ENCODE results near the gene ACSL3. TPM values are rescaled to one million over a fixed set of nuclear protein-coding genes. Genes with fewer than 3 reads are reported as not detected.

ACSL3 gene
- total RNA-seq, 1 experiment from 2014 or later = 100 TPM

DNA sequence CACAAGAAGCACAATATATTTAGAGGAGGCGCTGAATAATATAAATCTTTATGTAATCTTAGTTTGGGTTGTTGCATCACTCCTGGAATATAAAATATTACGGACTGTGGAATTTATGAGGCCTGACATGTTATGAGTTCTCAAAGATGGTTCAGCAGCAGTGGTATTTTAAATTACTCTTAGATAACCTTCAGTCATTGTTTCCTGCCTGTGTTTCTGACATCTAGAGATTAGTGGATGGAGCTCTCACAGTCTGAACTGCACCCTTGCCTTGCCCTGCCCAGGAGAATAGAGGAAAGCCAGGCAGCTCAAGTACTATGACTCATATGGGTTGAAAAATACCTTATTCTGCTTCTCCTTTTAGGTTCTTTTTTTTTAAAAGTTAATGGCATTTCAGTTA, 70.0 kb downstream of the ACSL3 start:
- DNase-seq (ENCODE audit: low spot score) (no peak), ATAC-seq (no peak)
- POLR2A ChIA-PET = no interaction called here
- 0 out of 2 replicates have a peak, but pooled peaks cover 6% of the 10 kb centered on the region for H3K4me1 Mint-ChIP-seq
- peaks cover 60% of the 10 kb centered on the region for H3K36me3 Mint-ChIP-seq
- no peak for TF ChIP-seq ZNF396 (CRISPR knock-in tag; IDR thresholded peaks at IDR 0.05; ENCODE audit: borderline replicate concordance)
- TF ChIP-seq GABPB1 (CRISPR knock-in tag; IDR thresholded peaks at IDR 0.05) = no peak
- no peak for TF ChIP-seq JAZF1 (CRISPR knock-in tag; IDR thresholded peaks at IDR 0.05)
- TF ChIP-seq TEAD1 (CRISPR knock-in tag; IDR thresholded peaks at IDR 0.05) = no peak
- no peak for TF ChIP-seq GRHL2 (CRISPR knock-in tag; IDR thresholded peaks at IDR 0.05; ENCODE audit: insufficient replicate concordance, severe bottlenecking)
- no peak for TF ChIP-seq CREM (CRISPR knock-in tag; IDR thresholded peaks at IDR 0.05)
- TF ChIP-seq MYBL2 (CRISPR knock-in tag; IDR thresholded peaks at IDR 0.05) = no peak
- no peak for TF ChIP-seq NFYB (CRISPR knock-in tag; conservative IDR thresholded peaks at IDR 0.05; ENCODE audit: low read depth)
- TF ChIP-seq KAT7 (CRISPR knock-in tag; IDR thresholded peaks at IDR 0.05; ENCODE audit: borderline replicate concordance) = no peak
- TF ChIP-seq, protein P1, sequence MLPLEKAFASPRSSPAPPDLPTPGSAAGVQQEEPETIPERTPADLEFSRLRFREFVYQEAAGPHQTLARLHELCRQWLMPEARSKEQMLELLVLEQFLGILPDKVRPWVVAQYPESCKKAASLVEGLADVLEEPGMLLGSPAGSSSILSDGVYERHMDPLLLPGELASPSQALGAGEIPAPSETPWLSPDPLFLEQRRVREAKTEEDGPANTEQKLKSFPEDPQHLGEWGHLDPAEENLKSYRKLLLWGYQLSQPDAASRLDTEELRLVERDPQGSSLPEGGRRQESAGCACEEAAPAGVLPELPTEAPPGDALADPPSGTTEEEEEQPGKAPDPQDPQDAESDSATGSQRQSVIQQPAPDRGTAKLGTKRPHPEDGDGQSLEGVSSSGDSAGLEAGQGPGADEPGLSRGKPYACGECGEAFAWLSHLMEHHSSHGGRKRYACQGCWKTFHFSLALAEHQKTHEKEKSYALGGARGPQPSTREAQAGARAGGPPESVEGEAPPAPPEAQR (CRISPR knock-in tag; IDR thresholded peaks at IDR 0.05) = no peak
- no peaks in the 10 kb centered on the region for H3K9me3 Mint-ChIP-seq
- CTCF ChIA-PET = interaction anchor here (0.9 kb wide), 1 partner anchor 8 kb away, joined by 3 read pairs; no protein-coding TSS in a partner anchor
- no peak overlapping the region for H3K27ac Mint-ChIP-seq
- no peaks in the 10 kb centered on the region for H3K27me3 Mint-ChIP-seq (ENCODE audit: low read depth)
- H3K4me3 Mint-ChIP-seq = no peak overlapping the region

DNA sequence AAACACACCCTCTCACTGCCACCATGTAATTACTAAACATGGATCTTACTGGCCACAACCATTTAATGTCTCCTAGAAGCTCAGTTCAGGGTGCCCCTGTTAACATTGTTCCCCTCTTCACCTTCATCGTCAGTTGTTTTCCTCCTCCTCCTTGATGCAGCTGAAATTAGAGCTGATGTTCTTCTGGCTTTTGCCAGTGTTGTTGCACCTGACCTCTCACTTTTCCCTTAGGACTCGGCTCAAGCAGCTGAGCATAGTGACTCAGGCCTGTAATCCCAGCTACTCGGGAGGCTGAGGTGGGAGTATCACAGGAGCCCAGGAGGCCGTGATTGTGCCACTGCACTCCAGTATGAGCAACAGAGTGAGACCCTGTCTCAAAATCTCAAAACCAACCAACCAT, 70.8 kb downstream of the ACSL3 start:
- ChIA-PET CTCF (no interaction called here), POLR2A (no interaction called here)
- Mint-ChIP-seq H3K4me1 (0 out of 2 replicates have a peak, but pooled peaks cover 6% of the 10 kb centered on the region), H3K27me3 (ENCODE audit: low read depth) (no peaks in the 10 kb centered on the region), H3K4me3 (no peak overlapping the region), H3K9me3 (peaks cover 2% of the 10 kb centered on the region), H3K27ac (no peak overlapping the region), H3K36me3 (peaks cover 64% of the 10 kb centered on the region)
- ATAC-seq = no peak
- no peak for DNase-seq (ENCODE audit: low spot score)
- no peak for TF ChIP-seq SMAD4 (CRISPR knock-in tag; IDR thresholded peaks at IDR 0.05)
- TF ChIP-seq KAT7 (CRISPR knock-in tag; IDR thresholded peaks at IDR 0.05; ENCODE audit: borderline replicate concordance) = no peak
- TF ChIP-seq NR1H2 (CRISPR knock-in tag; IDR thresholded peaks at IDR 0.05) = no peak
- no peak for TF ChIP-seq ZNF138 (CRISPR knock-in tag; conservative IDR thresholded peaks at IDR 0.05)
- TF ChIP-seq, protein P2, sequence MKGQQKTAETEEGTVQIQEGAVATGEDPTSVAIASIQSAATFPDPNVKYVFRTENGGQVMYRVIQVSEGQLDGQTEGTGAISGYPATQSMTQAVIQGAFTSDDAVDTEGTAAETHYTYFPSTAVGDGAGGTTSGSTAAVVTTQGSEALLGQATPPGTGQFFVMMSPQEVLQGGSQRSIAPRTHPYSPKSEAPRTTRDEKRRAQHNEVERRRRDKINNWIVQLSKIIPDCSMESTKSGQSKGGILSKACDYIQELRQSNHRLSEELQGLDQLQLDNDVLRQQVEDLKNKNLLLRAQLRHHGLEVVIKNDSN (CRISPR knock-in tag; IDR thresholded peaks at IDR 0.05) = no peak
- TF ChIP-seq, protein P3, sequence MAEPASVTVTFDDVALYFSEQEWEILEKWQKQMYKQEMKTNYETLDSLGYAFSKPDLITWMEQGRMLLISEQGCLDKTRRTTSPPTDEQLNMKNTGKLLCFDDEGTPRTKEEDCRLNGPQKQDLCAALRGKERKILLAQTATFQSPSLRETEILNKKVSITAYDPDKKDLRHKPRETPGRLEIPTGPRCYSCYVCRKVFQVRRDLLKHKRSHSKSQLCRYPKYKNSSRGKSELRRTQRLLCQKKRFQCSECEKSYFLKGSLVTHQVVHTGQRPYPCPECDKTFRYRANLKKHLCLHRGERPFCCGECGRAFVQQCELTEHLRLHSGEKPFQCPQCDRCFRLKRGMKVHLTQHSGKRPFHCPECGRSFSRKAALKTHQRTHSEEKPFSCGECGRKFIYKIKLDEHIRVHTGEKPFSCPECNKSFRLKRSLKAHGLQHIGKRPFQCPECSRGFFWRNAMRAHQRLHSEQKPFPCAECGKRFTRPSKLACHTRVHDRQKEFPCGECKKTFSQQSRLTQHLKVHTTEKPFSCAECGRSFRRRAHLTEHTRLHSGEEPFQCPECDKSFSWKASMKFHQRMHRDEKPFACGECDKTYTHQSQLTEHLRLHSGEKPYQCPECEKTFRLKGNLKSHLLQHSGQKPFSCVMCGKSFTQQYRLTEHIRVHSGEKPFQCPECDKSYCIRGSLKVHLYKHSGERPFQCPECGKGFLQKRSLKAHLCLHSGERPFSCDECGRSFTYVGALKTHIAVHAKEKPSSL (CRISPR knock-in tag; conservative IDR thresholded peaks at IDR 0.05) = no peak
- TF ChIP-seq JUN (CRISPR knock-in tag; IDR thresholded peaks at IDR 0.05) = no peak
- TF ChIP-seq, protein P4, sequence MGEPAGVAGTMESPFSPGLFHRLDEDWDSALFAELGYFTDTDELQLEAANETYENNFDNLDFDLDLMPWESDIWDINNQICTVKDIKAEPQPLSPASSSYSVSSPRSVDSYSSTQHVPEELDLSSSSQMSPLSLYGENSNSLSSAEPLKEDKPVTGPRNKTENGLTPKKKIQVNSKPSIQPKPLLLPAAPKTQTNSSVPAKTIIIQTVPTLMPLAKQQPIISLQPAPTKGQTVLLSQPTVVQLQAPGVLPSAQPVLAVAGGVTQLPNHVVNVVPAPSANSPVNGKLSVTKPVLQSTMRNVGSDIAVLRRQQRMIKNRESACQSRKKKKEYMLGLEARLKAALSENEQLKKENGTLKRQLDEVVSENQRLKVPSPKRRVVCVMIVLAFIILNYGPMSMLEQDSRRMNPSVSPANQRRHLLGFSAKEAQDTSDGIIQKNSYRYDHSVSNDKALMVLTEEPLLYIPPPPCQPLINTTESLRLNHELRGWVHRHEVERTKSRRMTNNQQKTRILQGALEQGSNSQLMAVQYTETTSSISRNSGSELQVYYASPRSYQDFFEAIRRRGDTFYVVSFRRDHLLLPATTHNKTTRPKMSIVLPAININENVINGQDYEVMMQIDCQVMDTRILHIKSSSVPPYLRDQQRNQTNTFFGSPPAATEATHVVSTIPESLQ (CRISPR knock-in tag; IDR thresholded peaks at IDR 0.05) = no peak
- TF ChIP-seq, protein P5, sequence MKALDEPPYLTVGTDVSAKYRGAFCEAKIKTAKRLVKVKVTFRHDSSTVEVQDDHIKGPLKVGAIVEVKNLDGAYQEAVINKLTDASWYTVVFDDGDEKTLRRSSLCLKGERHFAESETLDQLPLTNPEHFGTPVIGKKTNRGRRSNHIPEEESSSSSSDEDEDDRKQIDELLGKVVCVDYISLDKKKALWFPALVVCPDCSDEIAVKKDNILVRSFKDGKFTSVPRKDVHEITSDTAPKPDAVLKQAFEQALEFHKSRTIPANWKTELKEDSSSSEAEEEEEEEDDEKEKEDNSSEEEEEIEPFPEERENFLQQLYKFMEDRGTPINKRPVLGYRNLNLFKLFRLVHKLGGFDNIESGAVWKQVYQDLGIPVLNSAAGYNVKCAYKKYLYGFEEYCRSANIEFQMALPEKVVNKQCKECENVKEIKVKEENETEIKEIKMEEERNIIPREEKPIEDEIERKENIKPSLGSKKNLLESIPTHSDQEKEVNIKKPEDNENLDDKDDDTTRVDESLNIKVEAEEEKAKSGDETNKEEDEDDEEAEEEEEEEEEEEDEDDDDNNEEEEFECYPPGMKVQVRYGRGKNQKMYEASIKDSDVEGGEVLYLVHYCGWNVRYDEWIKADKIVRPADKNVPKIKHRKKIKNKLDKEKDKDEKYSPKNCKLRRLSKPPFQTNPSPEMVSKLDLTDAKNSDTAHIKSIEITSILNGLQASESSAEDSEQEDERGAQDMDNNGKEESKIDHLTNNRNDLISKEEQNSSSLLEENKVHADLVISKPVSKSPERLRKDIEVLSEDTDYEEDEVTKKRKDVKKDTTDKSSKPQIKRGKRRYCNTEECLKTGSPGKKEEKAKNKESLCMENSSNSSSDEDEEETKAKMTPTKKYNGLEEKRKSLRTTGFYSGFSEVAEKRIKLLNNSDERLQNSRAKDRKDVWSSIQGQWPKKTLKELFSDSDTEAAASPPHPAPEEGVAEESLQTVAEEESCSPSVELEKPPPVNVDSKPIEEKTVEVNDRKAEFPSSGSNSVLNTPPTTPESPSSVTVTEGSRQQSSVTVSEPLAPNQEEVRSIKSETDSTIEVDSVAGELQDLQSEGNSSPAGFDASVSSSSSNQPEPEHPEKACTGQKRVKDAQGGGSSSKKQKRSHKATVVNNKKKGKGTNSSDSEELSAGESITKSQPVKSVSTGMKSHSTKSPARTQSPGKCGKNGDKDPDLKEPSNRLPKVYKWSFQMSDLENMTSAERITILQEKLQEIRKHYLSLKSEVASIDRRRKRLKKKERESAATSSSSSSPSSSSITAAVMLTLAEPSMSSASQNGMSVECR (CRISPR knock-in tag; IDR thresholded peaks at IDR 0.05; ENCODE audit: borderline replicate concordance) = no peak
- TF ChIP-seq OVOL2 (CRISPR knock-in tag; IDR thresholded peaks at IDR 0.05; ENCODE audit: borderline replicate concordance) = no peak
- no peak for TF ChIP-seq GTF2I (CRISPR knock-in tag; conservative IDR thresholded peaks at IDR 0.05)
- TF ChIP-seq, protein P6, sequence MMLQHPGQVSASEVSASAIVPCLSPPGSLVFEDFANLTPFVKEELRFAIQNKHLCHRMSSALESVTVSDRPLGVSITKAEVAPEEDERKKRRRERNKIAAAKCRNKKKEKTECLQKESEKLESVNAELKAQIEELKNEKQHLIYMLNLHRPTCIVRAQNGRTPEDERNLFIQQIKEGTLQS (CRISPR knock-in tag; conservative IDR thresholded peaks at IDR 0.05) = no peak
- TF ChIP-seq, protein P7, sequence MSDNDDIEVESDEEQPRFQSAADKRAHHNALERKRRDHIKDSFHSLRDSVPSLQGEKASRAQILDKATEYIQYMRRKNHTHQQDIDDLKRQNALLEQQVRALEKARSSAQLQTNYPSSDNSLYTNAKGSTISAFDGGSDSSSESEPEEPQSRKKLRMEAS (CRISPR knock-in tag; IDR thresholded peaks at IDR 0.05) = no peak

Data from WTC11 (cell line).